ENCODE results near the gene SLC44A5. TPM values are rescaled to one million over a fixed set of nuclear protein-coding genes. Genes with fewer than 3 reads are reported as not detected.

Gene SLC44A5
- total and polyA plus RNA-seq, 9 donors, result 0.62 to 2.5 (median 1.1) TPM

- Histone ChIP-seq H3K36me3 (no peaks in the 10 kb centered on the region), H3K27ac (no peak overlapping the region), H3K4me3 (no peak overlapping the region), H3K9me3 (no peaks in the 10 kb centered on the region), H3K27me3 (no peaks in the 10 kb centered on the region), H3K4me1 (ENCODE audit: insufficient read depth) (no peaks in the 10 kb centered on the region)
- WGBS, 3 donors, result 43 to 58% (median 47%) methylated on average over 3 of the region's 3 CpGs
- no peak for TF ChIP-seq CTCF (IDR thresholded peaks at IDR 0.05)
- no peak for TF ChIP-seq EP300 (IDR thresholded peaks at IDR 0.05)
- no peak for TF ChIP-seq POLR2A (IDR thresholded peaks at IDR 0.05)
- no peak for DNase-seq
- intact Hi-C loops (cut with DNase I), result no loop called here
Observed at GRCh38 chr1:75521658-75522057, 89.3 kb downstream of the SLC44A5 start.

DNA sequence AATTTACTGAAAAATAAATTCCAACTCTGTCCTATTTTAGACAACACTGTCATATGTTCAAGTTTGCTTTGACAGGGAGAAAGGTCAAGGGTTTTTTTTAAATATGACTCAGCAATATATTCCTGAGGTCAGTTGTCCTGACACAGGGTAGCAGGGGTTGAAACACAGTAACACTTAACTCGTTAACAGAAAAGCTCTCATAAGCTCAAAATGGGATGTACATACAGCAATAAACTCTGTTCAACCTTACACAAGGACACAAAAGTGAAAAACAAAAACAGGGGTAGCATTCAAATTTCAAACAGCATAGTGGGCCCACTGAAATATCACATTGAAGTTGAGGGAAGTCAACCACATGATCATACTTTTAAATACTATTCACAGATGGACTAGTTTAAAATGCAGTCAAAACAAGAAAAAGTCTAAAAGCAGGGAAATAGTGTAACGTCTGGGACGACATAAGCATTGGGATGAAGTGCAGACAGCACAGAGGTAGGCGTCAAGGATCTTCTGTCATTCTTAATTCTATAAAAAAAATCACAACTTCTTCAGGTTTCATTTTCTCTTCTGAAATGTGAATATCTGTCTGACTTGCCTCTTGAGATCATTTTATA lies 89.9 kb downstream of the SLC44A5 start:
- no peak for TF ChIP-seq CTCF (IDR thresholded peaks at IDR 0.05)
- TF ChIP-seq EP300 (IDR thresholded peaks at IDR 0.05), result no peak
- no peak for TF ChIP-seq POLR2A (IDR thresholded peaks at IDR 0.05)
- WGBS, 3 donors, result 33 to 56% (median 50%) methylated on average over 4 of the region's 4 CpGs
- H3K27ac ChIP-seq, result no peak overlapping the region

GRCh38 chr1:75519651-75520427 lies 91.1 kb downstream of the SLC44A5 start:
- Histone ChIP-seq H3K27ac (no peak overlapping the region), H3K36me3 (no peaks in the 10 kb centered on the region), H3K4me3 (no peak overlapping the region), H3K9me3 (no peaks in the 10 kb centered on the region), H3K27me3 (no peaks in the 10 kb centered on the region), H3K4me1 (ENCODE audit: insufficient read depth) (no peaks in the 10 kb centered on the region)
- intact Hi-C loops (cut with DNase I), result no loop called here
- 81 to 82% (median 81%) methylated on average over 1 of the region's 1 CpG for WGBS, 3 donors
- TF ChIP-seq POLR2A (IDR thresholded peaks at IDR 0.05), result no peak
- TF ChIP-seq EP300 (IDR thresholded peaks at IDR 0.05), result no peak
- no peak for TF ChIP-seq CTCF (IDR thresholded peaks at IDR 0.05)
- DNase-seq, result no peak

More for the DNA sequence above, 89.9 kb downstream of the SLC44A5 start:
- Histone ChIP-seq H3K4me3 (no peak overlapping the region), H3K36me3 (no peaks in the 10 kb centered on the region), H3K4me1 (ENCODE audit: insufficient read depth) (no peaks in the 10 kb centered on the region), H3K27me3 (no peaks in the 10 kb centered on the region), H3K9me3 (no peaks in the 10 kb centered on the region)
- DNase-seq, result no peak
- intact Hi-C loops (cut with DNase I), result no loop called here

GRCh38 chr1:75518686-75519085 lies 92.2 kb downstream of the SLC44A5 start:
- intact Hi-C loops (cut with DNase I), result no loop called here
- 55 to 71% (median 62%) methylated on average over 2 of the region's 2 CpGs for WGBS, 3 donors
- no peak overlapping the region for H3K27ac ChIP-seq
- no peak overlapping the region for H3K4me3 ChIP-seq
- DNase-seq, result no peak
- H3K27me3 ChIP-seq, result no peaks in the 10 kb centered on the region
- TF ChIP-seq CTCF (IDR thresholded peaks at IDR 0.05) (no peak), EP300 (IDR thresholded peaks at IDR 0.05) (no peak), POLR2A (IDR thresholded peaks at IDR 0.05) (no peak)
- H3K4me1 ChIP-seq (ENCODE audit: insufficient read depth), result no peaks in the 10 kb centered on the region
- H3K9me3 ChIP-seq, result no peaks in the 10 kb centered on the region
- no peaks in the 10 kb centered on the region for H3K36me3 ChIP-seq
